ENCODE data around the gene ACTL10.
A peak's percentile ranks its signal among the peaks of the same experiment; 100 is the strongest.

ACTL10 gene

GRCh38 chr20:33650753-33651561 is 15.8 kb upstream of the ACTL10 start:
- TF ChIP-seq SIN3A (IDR thresholded peaks at IDR 0.05; ENCODE audit: borderline replicate concordance, insufficient read depth, low read length) = no peak
- TF ChIP-seq POLR2AphosphoS5 (IDR thresholded peaks at IDR 0.05; ENCODE audit: low read depth, low read length) = peak; percentile 11; the same call in 1 of the 2 replicates

GRCh38 chr20:33651562-33652048 is 15.1 kb upstream of the ACTL10 start:
- TF ChIP-seq POLR2AphosphoS5 (IDR thresholded peaks at IDR 0.05; ENCODE audit: low read depth, low read length) = no peak; the same call in 1 of the 2 replicates
- TF ChIP-seq REST (IDR thresholded peaks at IDR 0.05; ENCODE audit: insufficient read depth in 1 of 2, low read depth in 2 of 2, low read length in 2 of 2) = no peak
- TF ChIP-seq FOXP2 (optimal IDR thresholded peaks at IDR 0.05; ENCODE audit: borderline replicate concordance, extremely low read depth, extremely low read length, insufficient read depth) = no peak
- TF ChIP-seq SIN3A (IDR thresholded peaks at IDR 0.05; ENCODE audit: borderline replicate concordance, insufficient read depth, low read length) = no peak
- no peak for TF ChIP-seq TAF1 (IDR thresholded peaks at IDR 0.05; ENCODE audit: borderline replicate concordance, insufficient read depth, low read length)

- TF ChIP-seq FOXP2 (optimal IDR thresholded peaks at IDR 0.05; ENCODE audit: borderline replicate concordance, extremely low read depth, extremely low read length, insufficient read depth) = no peak
Measured at GRCh38 chr20:33653218-33653899, 13.4 kb upstream of the ACTL10 start.

- TF ChIP-seq TAF1 (IDR thresholded peaks at IDR 0.05; ENCODE audit: borderline replicate concordance, insufficient read depth, low read length) (no peak), REST (IDR thresholded peaks at IDR 0.05; ENCODE audit: insufficient read depth in 1 of 2, low read depth in 2 of 2, low read length in 2 of 2) (no peak), POLR2AphosphoS5 (IDR thresholded peaks at IDR 0.05; ENCODE audit: low read depth, low read length) (no peak), FOXP2 (optimal IDR thresholded peaks at IDR 0.05; ENCODE audit: borderline replicate concordance, extremely low read depth, extremely low read length, insufficient read depth) (no peak), SIN3A (IDR thresholded peaks at IDR 0.05; ENCODE audit: borderline replicate concordance, insufficient read depth, low read length) (no peak)
Measured at GRCh38 chr20:33653900-33654596, 12.7 kb upstream of the ACTL10 start.

- TF ChIP-seq REST (IDR thresholded peaks at IDR 0.05; ENCODE audit: insufficient read depth in 1 of 2, low read depth in 2 of 2, low read length in 2 of 2) (no peak), SIN3A (IDR thresholded peaks at IDR 0.05; ENCODE audit: borderline replicate concordance, insufficient read depth, low read length) (no peak), TAF1 (IDR thresholded peaks at IDR 0.05; ENCODE audit: borderline replicate concordance, insufficient read depth, low read length) (no peak), POLR2AphosphoS5 (IDR thresholded peaks at IDR 0.05; ENCODE audit: low read depth, low read length) (no peak)
Measured at GRCh38 chr20:33654680-33655161, 12.0 kb upstream of the ACTL10 start.
